HepG2 (cell line): ENCODE results near the gene GNB3. TPM values are rescaled to one million over a fixed set of nuclear protein-coding genes. Genes with fewer than 3 reads are reported as not detected.

Source experiments
- AGO1 ChIP-seq: fragments of 200-400 bp; formaldehyde crosslinking; IDR thresholded peaks from 2 replicates; pipeline ENCODE4 v1.6.1; 2017; ENCODE audit warnings: mild to moderate bottlenecking, low read depth, low read length, moderate library complexity; ENCODE audit not compliant: poor library complexity, severe bottlenecking
- ARID2 ChIP-seq: sonication (generic); formaldehyde crosslinking; IDR thresholded peaks from 2 replicates; pipeline ENCODE4 v1.8.1; 2022; ENCODE audit warnings: mild to moderate bottlenecking, missing genetic modification reagents, borderline replicate concordance
- KLF13 ChIP-seq: sonication (generic); formaldehyde crosslinking; IDR thresholded peaks from 2 replicates; pipeline ENCODE4 v1.4.0; 2020; ENCODE audit warnings: mild to moderate bottlenecking, missing genetic modification reagents
- MXD4 ChIP-seq: IDR thresholded peaks from 2 replicates; pipeline ENCODE4 v1.6.1; 2016; ENCODE audit warnings: mild to moderate bottlenecking, missing biosample characterization, missing genetic modification reagents
- SNAI1 ChIP-seq: sonication (generic); formaldehyde crosslinking; IDR thresholded peaks from 2 replicates; pipeline ENCODE4 v1.5.0; 2020; ENCODE audit warnings: mild to moderate bottlenecking, missing genetic modification reagents, borderline replicate concordance
- SRSF4 ChIP-seq: fragments of 200-400 bp; formaldehyde crosslinking; IDR thresholded peaks from one replicate; pipeline ENCODE4 v1.6.1; 2018; ENCODE audit warnings: mild to moderate bottlenecking, low read depth, low read length, moderate library complexity; ENCODE audit not compliant: poor library complexity, severe bottlenecking
- THAP11 ChIP-seq: IDR thresholded peaks from 2 replicates; pipeline ENCODE4 v1.6.1; 2016; ENCODE audit warnings: missing biosample characterization, missing genetic modification reagents
- TMF1 ChIP-seq: sonication (generic); formaldehyde crosslinking; IDR thresholded peaks from 2 replicates; pipeline ENCODE4 v1.8.1; 2022; ENCODE audit warnings: low read depth, missing genetic modification reagents
- ZFP37 ChIP-seq: sonication (generic); formaldehyde crosslinking; IDR thresholded peaks from 2 replicates; pipeline ENCODE4 v1.4.0; 2020; ENCODE audit warnings: missing genetic modification reagents, borderline replicate concordance
- ZKSCAN5 ChIP-seq: sonication (generic); formaldehyde crosslinking; IDR thresholded peaks from 2 replicates; pipeline ENCODE4 v1.5.1; 2020; ENCODE audit warnings: mild to moderate bottlenecking, missing genetic modification reagents
- ZNF33B ChIP-seq: sonication (generic); formaldehyde crosslinking; IDR thresholded peaks from 2 replicates; pipeline ENCODE4 v1.5.1; 2020; ENCODE audit warnings: mild to moderate bottlenecking, missing genetic modification reagents
- ZNF547 ChIP-seq: sonication (generic); formaldehyde crosslinking; IDR thresholded peaks from 2 replicates; pipeline ENCODE4 v1.5.1; 2020; ENCODE audit warnings: mild to moderate bottlenecking, missing genetic modification reagents
- ZNF768 ChIP-seq: sonication (generic); formaldehyde crosslinking; IDR thresholded peaks from 2 replicates; pipeline ENCODE4 v1.4.0; 2020; ENCODE audit warnings: missing genetic modification reagents
- ZNF891 ChIP-seq: sonication (generic); formaldehyde crosslinking; IDR thresholded peaks from 2 replicates; pipeline ENCODE4 v1.5.0; 2020; ENCODE audit warnings: mild to moderate bottlenecking, missing genetic modification reagents
- polyA plus RNA-seq, 8 experiments: library from polyadenylated mRNA; depleted of rRNA in 3 of 8; stranded (reverse) in 7 of 8; unstranded in 1 of 8; fragments of >200 nt; fragmentation: Illumina TruSeq in 4 of 8; extraction: Trizol in 4 of 8; gene quantifications; 2 replicates each; pipeline versions ENCODE4 v1.2.1 to v1.2.3, GENCODE V29; 2011 to 2016; ENCODE audit warnings: low read depth in 4 of 8, missing spikeins in 1 of 8, mixed read lengths in 1 of 8; ENCODE audit not compliant: insufficient read depth in 1 of 8
- total RNA-seq, 5 experiments: library from RNA; depleted of rRNA; stranded (reverse); fragments of >200 nt; fragmentation: Illumina TruSeq; extraction: Trizol; gene quantifications; 2 replicates each; pipeline ENCODE4 v1.2.3, GENCODE V29; 2016; ENCODE audit warnings: low read depth in 1 of 5
- TF ChIP-seq, protein P1 (sequence below): sonication (generic); formaldehyde crosslinking; IDR thresholded peaks from 2 replicates; pipeline ENCODE4 v1.5.1; 2020; ENCODE audit warnings: missing genetic modification reagents, mild to moderate bottlenecking, borderline replicate concordance
- TF ChIP-seq, protein P2 (sequence below): sonication (generic); formaldehyde crosslinking; IDR thresholded peaks from 2 replicates; pipeline ENCODE4 v1.4.0; 2020; ENCODE audit warnings: mild to moderate bottlenecking, missing genetic modification reagents, borderline replicate concordance
- TF ChIP-seq, protein P3 (sequence below): IDR thresholded peaks from 2 replicates; pipeline ENCODE4 v1.6.1; 2016; ENCODE audit warnings: mild to moderate bottlenecking
- TF ChIP-seq, protein P4 (sequence below): sonication (generic); formaldehyde crosslinking; conservative IDR thresholded peaks from 2 replicates; pipeline ENCODE4 v1.8.0; 2022; ENCODE audit warnings: missing genetic modification reagents

The GNB3 gene
- total and polyA plus RNA-seq, 2 of the 13 experiments (the other 11 are each of a cell fraction or from before 2014, with no cell fraction given): 1.3 to 3.6 TPM

DNA sequence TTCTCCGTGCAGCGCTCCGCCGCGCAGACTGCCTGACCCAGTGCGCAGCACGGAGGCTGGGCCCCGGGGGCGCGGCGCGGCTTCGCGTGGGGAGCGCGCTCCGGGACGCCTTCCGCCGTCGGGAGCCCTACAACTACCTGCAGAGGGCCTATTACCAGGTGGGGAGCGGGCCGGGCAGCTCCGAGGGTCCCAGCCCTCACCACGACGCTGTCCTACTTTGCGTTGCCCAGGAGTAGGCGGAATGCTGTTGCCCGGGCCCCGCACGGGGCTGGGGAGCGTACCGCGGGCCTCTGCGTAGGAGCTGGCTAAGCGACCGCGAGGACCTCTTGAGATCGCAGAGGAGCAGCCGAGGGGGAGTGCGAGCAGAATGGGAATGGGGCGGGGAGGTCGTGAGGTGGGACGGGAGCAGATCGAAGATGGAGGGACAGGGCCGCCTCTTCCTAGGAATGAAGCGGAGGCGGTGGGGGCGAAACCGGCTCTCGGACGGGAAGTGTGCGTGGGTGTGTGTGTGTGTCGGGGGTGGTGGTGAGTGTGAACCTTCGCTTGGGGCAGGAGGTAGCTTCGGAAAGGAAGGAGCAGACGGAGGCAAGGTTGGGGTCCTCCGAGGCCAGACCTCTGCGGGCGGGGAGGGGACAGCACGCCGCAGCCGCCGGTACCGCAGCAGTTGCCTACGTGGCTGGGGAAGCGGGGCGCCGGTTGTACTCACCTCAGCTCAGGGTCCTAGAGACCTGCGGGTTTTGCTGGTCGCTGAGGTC lies 11.8 kb upstream of the GNB3 start (continued):
- TF ChIP-seq ZNF891 (CRISPR knock-in tag) (no peak), SNAI1 (CRISPR knock-in tag) (0 out of 2 replicates have a peak, but pooled peaks have one; percentile 79), ZNF33B (CRISPR knock-in tag) (no peak; the same call in 1 of the 2 replicates), ZNF768 (CRISPR knock-in tag) (peak; percentile 42; the same call in 1 of the 2 replicates), ARID2 (CRISPR knock-in tag) (no peak), AGO1 (peak; percentile 67), ZKSCAN5 (CRISPR knock-in tag) (no peak), ZFP37 (CRISPR knock-in tag) (no peak), SRSF4 (no peak), THAP11 (CRISPR knock-in tag) (0 out of 2 replicates have a peak, but pooled peaks have one; percentile 15), KLF13 (CRISPR knock-in tag) (0 out of 2 replicates have a peak, but pooled peaks have one; percentile 32), ZNF547 (CRISPR knock-in tag) (peak; percentile 85), MXD4 (CRISPR knock-in tag) (peak; percentile 34; the same call in 1 of the 2 replicates), TMF1 (CRISPR knock-in tag) (no peak)
- TF ChIP-seq, protein P1, sequence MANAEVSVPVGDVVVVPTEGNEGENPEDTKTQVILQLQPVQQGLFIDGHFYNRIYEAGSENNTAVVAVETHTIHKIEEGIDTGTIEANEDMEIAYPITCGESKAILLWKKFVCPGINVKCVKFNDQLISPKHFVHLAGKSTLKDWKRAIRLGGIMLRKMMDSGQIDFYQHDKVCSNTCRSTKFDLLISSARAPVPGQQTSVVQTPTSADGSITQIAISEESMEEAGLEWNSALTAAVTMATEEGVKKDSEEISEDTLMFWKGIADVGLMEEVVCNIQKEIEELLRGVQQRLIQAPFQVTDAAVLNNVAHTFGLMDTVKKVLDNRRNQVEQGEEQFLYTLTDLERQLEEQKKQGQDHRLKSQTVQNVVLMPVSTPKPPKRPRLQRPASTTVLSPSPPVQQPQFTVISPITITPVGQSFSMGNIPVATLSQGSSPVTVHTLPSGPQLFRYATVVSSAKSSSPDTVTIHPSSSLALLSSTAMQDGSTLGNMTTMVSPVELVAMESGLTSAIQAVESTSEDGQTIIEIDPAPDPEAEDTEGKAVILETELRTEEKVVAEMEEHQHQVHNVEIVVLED (CRISPR knock-in tag): peak; percentile 15; the same call in 1 of the 2 replicates
- TF ChIP-seq, protein P2, sequence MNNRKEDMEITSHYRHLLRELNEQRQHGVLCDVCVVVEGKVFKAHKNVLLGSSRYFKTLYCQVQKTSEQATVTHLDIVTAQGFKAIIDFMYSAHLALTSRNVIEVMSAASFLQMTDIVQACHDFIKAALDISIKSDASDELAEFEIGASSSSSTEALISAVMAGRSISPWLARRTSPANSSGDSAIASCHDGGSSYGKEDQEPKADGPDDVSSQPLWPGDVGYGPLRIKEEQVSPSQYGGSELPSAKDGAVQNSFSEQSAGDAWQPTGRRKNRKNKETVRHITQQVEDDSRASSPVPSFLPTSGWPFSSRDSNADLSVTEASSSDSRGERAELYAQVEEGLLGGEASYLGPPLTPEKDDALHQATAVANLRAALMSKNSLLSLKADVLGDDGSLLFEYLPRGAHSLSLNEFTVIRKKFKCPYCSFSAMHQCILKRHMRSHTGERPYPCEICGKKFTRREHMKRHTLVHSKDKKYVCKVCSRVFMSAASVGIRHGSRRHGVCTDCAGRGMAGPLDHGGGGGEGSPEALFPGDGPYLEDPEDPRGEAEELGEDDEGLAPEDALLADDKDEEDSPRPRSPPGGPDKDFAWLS (CRISPR knock-in tag): no peak
- TF ChIP-seq, protein P3, sequence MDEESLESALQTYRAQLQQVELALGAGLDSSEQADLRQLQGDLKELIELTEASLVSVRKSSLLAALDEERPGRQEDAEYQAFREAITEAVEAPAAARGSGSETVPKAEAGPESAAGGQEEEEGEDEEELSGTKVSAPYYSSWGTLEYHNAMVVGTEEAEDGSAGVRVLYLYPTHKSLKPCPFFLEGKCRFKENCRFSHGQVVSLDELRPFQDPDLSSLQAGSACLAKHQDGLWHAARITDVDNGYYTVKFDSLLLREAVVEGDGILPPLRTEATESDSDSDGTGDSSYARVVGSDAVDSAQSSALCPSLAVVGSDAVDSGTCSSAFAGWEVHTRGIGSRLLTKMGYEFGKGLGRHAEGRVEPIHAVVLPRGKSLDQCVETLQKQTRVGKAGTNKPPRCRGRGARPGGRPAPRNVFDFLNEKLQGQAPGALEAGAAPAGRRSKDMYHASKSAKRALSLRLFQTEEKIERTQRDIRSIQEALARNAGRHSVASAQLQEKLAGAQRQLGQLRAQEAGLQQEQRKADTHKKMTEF: 0 out of 2 replicates have a peak, but pooled peaks have one; percentile 34
- TF ChIP-seq, protein P4, sequence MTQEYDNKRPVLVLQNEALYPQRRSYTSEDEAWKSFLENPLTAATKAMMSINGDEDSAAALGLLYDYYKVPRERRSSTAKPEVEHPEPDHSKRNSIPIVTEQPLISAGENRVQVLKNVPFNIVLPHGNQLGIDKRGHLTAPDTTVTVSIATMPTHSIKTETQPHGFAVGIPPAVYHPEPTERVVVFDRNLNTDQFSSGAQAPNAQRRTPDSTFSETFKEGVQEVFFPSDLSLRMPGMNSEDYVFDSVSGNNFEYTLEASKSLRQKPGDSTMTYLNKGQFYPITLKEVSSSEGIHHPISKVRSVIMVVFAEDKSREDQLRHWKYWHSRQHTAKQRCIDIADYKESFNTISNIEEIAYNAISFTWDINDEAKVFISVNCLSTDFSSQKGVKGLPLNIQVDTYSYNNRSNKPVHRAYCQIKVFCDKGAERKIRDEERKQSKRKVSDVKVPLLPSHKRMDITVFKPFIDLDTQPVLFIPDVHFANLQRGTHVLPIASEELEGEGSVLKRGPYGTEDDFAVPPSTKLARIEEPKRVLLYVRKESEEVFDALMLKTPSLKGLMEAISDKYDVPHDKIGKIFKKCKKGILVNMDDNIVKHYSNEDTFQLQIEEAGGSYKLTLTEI: no peak
